ENCODE results near the gene LY6G5C. TPM values are rescaled to one million over a fixed set of nuclear protein-coding genes. Genes with fewer than 3 reads are reported as not detected.

LY6G5C gene
- total and polyA plus RNA-seq, 9 of the 15 experiments (the other 6 are each of a cell fraction or from before 2014, with no cell fraction given): 0.10 to 0.67 (median 0.46) TPM; not detected in 4

DNA sequence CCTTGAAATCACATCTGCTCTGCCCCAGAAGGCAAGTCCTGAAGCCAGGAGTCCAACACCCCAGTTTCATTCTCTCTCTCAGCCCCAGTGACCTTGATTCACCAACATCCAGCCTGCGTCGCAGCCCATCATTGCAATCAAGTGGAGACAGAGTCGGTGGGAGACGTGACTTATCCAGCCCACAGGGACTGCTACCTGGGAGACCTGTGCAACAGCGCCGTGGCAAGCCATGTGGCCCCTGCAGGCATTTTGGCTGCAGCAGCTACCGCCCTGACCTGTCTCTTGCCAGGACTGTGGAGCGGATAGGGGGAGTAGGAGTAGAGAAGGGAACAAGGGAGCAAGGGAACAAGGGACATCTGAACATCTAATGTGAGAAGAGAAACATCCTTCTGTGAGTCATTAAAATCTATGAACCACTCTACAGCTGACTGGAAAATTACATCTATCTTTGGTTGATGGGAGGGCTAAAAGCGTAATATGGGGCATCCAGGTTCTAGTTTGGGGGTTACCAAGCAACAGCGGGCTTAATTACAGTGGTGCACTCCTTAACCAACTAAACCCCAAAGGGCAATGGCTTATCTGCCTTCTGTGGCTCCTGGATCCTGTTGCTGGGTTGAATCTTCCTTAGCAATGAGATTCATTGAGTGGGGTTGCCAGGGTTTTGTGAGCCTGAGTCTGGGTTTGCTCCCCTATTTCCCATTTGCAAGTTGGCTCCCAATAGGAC is 36.8 kb upstream of the LY6G5C start:
- DNase-seq (ENCODE audit: extremely low read depth in 1 of 4, low spot score in 3 of 4) (peak; percentile 85 to 90 (median 86)), FAIRE-seq (peak; percentile 86), ATAC-seq (peak; percentile 91)
- no peak overlapping the region for H3K27ac ChIP-seq (ENCODE audit: extremely low read depth, low read depth, low read length)
- no peaks in the 10 kb centered on the region for H3K27me3 ChIP-seq (ENCODE audit: control insufficient read depth in 2 of 2, insufficient read depth in 2 of 2, low read length in 2 of 2)
- no peaks in the 10 kb centered on the region for H3K9me3 ChIP-seq (replicated peaks; ENCODE audit: control insufficient read depth, insufficient read depth, low read depth, low read length)
- no TSS peak for BruUV-seq (replicated peaks)
- POLR2A ChIA-PET: interaction anchor here (0.9 to 12.4 kb wide), 5 partner anchors 8 to 108 kb away, joined by 3 to 223 read pairs (median 4); partner anchors contain the start of genes ABHD16A, DDAH2, HSPA1A and HSPA1L
- peak overlapping the region in 1 of 2 experiments; percentile 76; a peak in 2 of 4 replicates for H3K9ac ChIP-seq (ENCODE audit: insufficient read depth in 1 of 2, low read depth in 2 of 2, low read length in 2 of 2)
- H2AFZ ChIP-seq (ENCODE audit: low read depth, low read length): peak overlapping the region; percentile 80
- intact Hi-C loops (cut with micrococcal nuclease) (no loop called here), in situ Hi-C loops (cut with MboI) (no loop called here)
- CTCF ChIA-PET (ENCODE audit: low intra/inter-chr PET ratio): interaction anchor here (0.6 to 1.1 kb wide), 2 partner anchors 8 to 37 kb away, joined by 3 read pairs; partner anchors contain the start of gene LY6G5C
- no peaks in the 10 kb centered on the region for H4K20me1 ChIP-seq (replicated peaks; ENCODE audit: control insufficient read depth, insufficient read depth, low read length)
- no peak overlapping the region for H3K4me3 ChIP-seq
- H3K36me3 ChIP-seq (ENCODE audit: control insufficient read depth, insufficient read depth, low read length): no peaks in the 10 kb centered on the region
- no peaks in the 10 kb centered on the region for H3K9me1 ChIP-seq (ENCODE audit: control insufficient read depth, insufficient read depth, low read length)
- H3K4me1 ChIP-seq (replicated peaks in 1 of 2; ENCODE audit: control insufficient read depth in 2 of 2, insufficient read depth in 2 of 2, low read length in 2 of 2): peaks cover 19 to 20% of the 10 kb centered on the region in 2 experiments
- peak overlapping the region; percentile 40 for H3K4me2 ChIP-seq (ENCODE audit: insufficient read depth, low read length)
- H3K79me2 ChIP-seq (ENCODE audit: control insufficient read depth, insufficient read depth, low read length): no peaks in the 10 kb centered on the region
- WGBS (ENCODE audit: insufficient coverage, low coverage, missing lambda C conversion rate): 31% methylated on average over 10 of the region's 10 CpGs
- TF ChIP-seq SMARCB1 (IDR thresholded peaks at IDR 0.05; ENCODE audit: insufficient read length, low read depth) (peak; percentile 59), SIX5 (IDR thresholded peaks at IDR 0.05; ENCODE audit: borderline replicate concordance in 1 of 2, insufficient read depth in 1 of 2, low read depth in 1 of 2, low read length in 2 of 2) (0 out of 4 replicates have a peak, but pooled peaks of 1 of the 2 experiments have one; percentile 26), ZKSCAN1 (IDR thresholded peaks at IDR 0.05; ENCODE audit: low read depth, low read length) (0 out of 2 replicates have a peak, but pooled peaks have one; percentile 35), POLR3A (IDR thresholded peaks at IDR 0.05; ENCODE audit: borderline replicate concordance, extremely low read depth, insufficient read depth, insufficient read length) (no peak), ZNF589 (CRISPR knock-in tag; IDR thresholded peaks at IDR 0.05; ENCODE audit: low read depth) (no peak), ATF7 (IDR thresholded peaks at IDR 0.05) (peak; percentile 23; the same call in 1 of the 2 replicates), MTA3 (IDR thresholded peaks at IDR 0.05; ENCODE audit: borderline replicate concordance) (0 out of 2 replicates have a peak, but pooled peaks have one; percentile 34), FOXA3 (CRISPR knock-in tag; conservative IDR thresholded peaks at IDR 0.05 in 1 of 2, IDR thresholded peaks at IDR 0.05 in 1 of 2) (no peak), ATF1 (CRISPR knock-in tag; IDR thresholded peaks at IDR 0.05) (peak; percentile 44; the same call in 1 of the 2 replicates), ATF1 (tag; IDR thresholded peaks at IDR 0.05) (peak; percentile 61), ATF4 (CRISPR knock-in tag; IDR thresholded peaks at IDR 0.05) (no peak), CREM (IDR thresholded peaks at IDR 0.05; ENCODE audit: low read depth) (peak; percentile 94), TEAD1 (CRISPR knock-in tag; IDR thresholded peaks at IDR 0.05) (no peak), NEUROD1 (IDR thresholded peaks at IDR 0.05; ENCODE audit: borderline replicate concordance, low read depth, low read length, partially characterized antibody) (peak; percentile 19)
- TF ChIP-seq, protein P1, sequence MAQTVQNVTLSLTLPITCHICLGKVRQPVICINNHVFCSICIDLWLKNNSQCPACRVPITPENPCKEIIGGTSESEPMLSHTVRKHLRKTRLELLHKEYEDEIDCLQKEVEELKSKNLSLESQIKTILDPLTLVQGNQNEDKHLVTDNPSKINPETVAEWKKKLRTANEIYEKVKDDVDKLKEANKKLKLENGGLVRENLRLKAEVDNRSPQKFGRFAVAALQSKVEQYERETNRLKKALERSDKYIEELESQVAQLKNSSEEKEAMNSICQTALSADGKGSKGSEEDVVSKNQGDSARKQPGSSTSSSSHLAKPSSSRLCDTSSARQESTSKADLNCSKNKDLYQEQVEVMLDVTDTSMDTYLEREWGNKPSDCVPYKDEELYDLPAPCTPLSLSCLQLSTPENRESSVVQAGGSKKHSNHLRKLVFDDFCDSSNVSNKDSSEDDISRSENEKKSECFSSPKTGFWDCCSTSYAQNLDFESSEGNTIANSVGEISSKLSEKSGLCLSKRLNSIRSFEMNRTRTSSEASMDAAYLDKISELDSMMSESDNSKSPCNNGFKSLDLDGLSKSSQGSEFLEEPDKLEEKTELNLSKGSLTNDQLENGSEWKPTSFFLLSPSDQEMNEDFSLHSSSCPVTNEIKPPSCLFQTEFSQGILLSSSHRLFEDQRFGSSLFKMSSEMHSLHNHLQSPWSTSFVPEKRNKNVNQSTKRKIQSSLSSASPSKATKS (CRISPR knock-in tag; IDR thresholded peaks at IDR 0.05): 0 out of 2 replicates have a peak, but pooled peaks have one; percentile 24
